Naive B cell (primary cell): ENCODE data around the gene CRABP2. TPM values are rescaled to one million over a fixed set of nuclear protein-coding genes. Genes with fewer than 3 reads are reported as not detected.

Source experiments
- ATAC-seq, 2 donors: fragments of 150-1000 bp; cut with Tn5 transposase; 2 replicates each; pipeline ENCODE4 v1.10.0; 2021; ENCODE audit warnings: low read depth in 2 of 2, mild to moderate bottlenecking in 2 of 2, moderate library complexity in 2 of 2
- DNase-seq: peaks from one replicate; pipeline ENCODE4 v3.0.0; 2022
- H3K27ac Mint-ChIP-seq, 6 donors: one replicate each; pipeline ENCODE4 v1.8.0; 2020 to 2022; ENCODE audit warnings: mild to moderate bottlenecking in 6 of 6, mixed read lengths in 6 of 6, moderate library complexity in 5 of 6, inconsistent platforms in 2 of 6
- H3K27me3 Mint-ChIP-seq, 3 donors: one replicate each; pipeline ENCODE4 v1.8.0; 2021 to 2022; ENCODE audit warnings: mixed read lengths in 3 of 3, mild to moderate bottlenecking in 1 of 3
- H3K36me3 Mint-ChIP-seq, 2 donors: one replicate each; pipeline ENCODE4 v1.8.0; 2020 to 2022; ENCODE audit warnings: mixed read lengths in 2 of 2, inconsistent platforms in 1 of 2, mild to moderate bottlenecking in 1 of 2
- H3K4me1 Mint-ChIP-seq, 3 donors: one replicate each; pipeline ENCODE4 v1.8.0; 2020 to 2022; ENCODE audit warnings: mixed read lengths in 3 of 3, inconsistent platforms in 1 of 3, mild to moderate bottlenecking in 1 of 3, moderate library complexity in 1 of 3
- H3K4me3 Mint-ChIP-seq, 8 donors: one replicate each; pipeline ENCODE4 v1.8.0; 2020 to 2022; ENCODE audit warnings: mild to moderate bottlenecking in 8 of 8, mixed read lengths in 8 of 8, moderate library complexity in 8 of 8, inconsistent platforms in 2 of 8
- H3K9me3 Mint-ChIP-seq, 7 donors: one replicate each; pipeline ENCODE4 v1.8.0; 2020 to 2022; ENCODE audit warnings: mixed read lengths in 7 of 7, mild to moderate bottlenecking in 5 of 7, inconsistent platforms in 2 of 7, moderate library complexity in 1 of 7
- polyA plus RNA-seq, 6 donors: library from polyadenylated mRNA; unstranded; fragments of 300-500 nt; fragmentation: Illumina TruSeq; gene quantifications; one replicate each; pipeline ENCODE4 v1.2.3, GENCODE V29; 2021; ENCODE audit warnings: low read depth in 6 of 6

The CRABP2 gene
- polyA plus RNA-seq, 6 donors from 2014 or later, result 0.29 TPM; not detected in 5

- peaks cover 18 to 32% (median 26%) of the 10 kb centered on the region in 3 donors for H3K4me1 Mint-ChIP-seq
- DNase-seq (no peak), ATAC-seq (no peak)
- peak overlapping the region in 2 of 8 donors; percentile 15 to 41 for H3K4me3 Mint-ChIP-seq
- H3K36me3 Mint-ChIP-seq, result peaks cover 0 to 15% of the 10 kb centered on the region in 2 donors
- peak overlapping the region in 1 of 6 donors; percentile 59 for H3K27ac Mint-ChIP-seq
- H3K27me3 Mint-ChIP-seq, result peaks cover 48 to 70% (median 60%) of the 10 kb centered on the region in 3 donors
- no peaks in the 10 kb centered on the region for H3K9me3 Mint-ChIP-seq
Observed at GRCh38 chr1:156689953-156690674, 15.3 kb downstream of the CRABP2 start.

GRCh38 chr1:156689035-156689952 lies 16.1 kb downstream of the CRABP2 start:
- peaks cover 49 to 72% (median 61%) of the 10 kb centered on the region in 3 donors for H3K27me3 Mint-ChIP-seq
- no peak overlapping the region for H3K4me3 Mint-ChIP-seq
- H3K4me1 Mint-ChIP-seq, result peaks cover 18 to 32% (median 26%) of the 10 kb centered on the region in 3 donors
- ATAC-seq (peak; percentile 95), DNase-seq (peak; percentile 70)
- H3K36me3 Mint-ChIP-seq, result peaks cover 0 to 9% of the 10 kb centered on the region in 2 donors
- no peaks in the 10 kb centered on the region for H3K9me3 Mint-ChIP-seq
- peak overlapping the region in 1 of 6 donors; percentile 40 for H3K27ac Mint-ChIP-seq

DNA sequence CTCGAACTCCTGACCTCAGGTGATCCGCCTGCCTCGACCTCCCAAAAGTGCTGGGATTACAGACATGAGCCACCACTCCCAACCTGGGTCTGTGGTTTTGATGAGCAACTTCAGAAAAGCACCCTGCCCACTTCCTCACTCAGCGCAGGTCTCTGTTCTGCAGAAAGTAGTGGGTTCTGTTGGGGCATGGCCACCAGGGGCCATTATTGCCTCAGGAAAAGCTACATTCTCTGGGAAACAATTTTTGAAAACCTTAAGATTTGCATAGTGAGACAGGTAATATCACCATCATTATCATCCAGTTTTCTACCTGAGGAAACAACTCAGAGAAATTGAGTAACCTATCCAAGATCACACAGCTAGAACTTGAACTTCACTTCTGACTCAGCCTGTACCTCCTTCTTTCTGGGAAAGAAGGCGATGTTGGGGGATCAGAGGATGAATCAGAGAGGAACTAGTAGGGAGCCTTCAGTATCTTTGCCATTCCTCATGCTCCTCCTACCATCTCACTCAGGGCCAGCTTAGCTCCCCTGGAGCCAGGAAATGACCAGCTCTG lies 21.1 kb downstream of the CRABP2 start:
- Mint-ChIP-seq H3K27me3 (peaks cover 51 to 68% (median 54%) of the 10 kb centered on the region in 3 donors), H3K36me3 (peaks cover 0 to under 1% of the 10 kb centered on the region in 2 donors), H3K4me3 (peak overlapping the region in 1 of 8 donors; percentile 39), H3K27ac (no peak overlapping the region), H3K9me3 (no peaks in the 10 kb centered on the region), H3K4me1 (peaks cover 11 to 25% (median 22%) of the 10 kb centered on the region in 3 donors)
- peak in 1 of 2 donors; percentile 34 for ATAC-seq
- DNase-seq, result no peak

- Mint-ChIP-seq H3K36me3 (peaks cover 5 to 7% of the 10 kb centered on the region in 2 donors), H3K4me1 (peaks cover 20 to 31% (median 30%) of the 10 kb centered on the region in 3 donors), H3K27me3 (peaks cover 55 to 76% (median 60%) of the 10 kb centered on the region in 3 donors), H3K27ac (peak overlapping the region in 1 of 6 donors; percentile 23), H3K9me3 (no peaks in the 10 kb centered on the region), H3K4me3 (peak overlapping the region in 4 of 8 donors; percentile 2 to 31 (median 24))
- ATAC-seq, result peak; percentile 52 to 77
- DNase-seq, result no peak
Observed at GRCh38 chr1:156682166-156682890, 23.1 kb downstream of the CRABP2 start.

DNA sequence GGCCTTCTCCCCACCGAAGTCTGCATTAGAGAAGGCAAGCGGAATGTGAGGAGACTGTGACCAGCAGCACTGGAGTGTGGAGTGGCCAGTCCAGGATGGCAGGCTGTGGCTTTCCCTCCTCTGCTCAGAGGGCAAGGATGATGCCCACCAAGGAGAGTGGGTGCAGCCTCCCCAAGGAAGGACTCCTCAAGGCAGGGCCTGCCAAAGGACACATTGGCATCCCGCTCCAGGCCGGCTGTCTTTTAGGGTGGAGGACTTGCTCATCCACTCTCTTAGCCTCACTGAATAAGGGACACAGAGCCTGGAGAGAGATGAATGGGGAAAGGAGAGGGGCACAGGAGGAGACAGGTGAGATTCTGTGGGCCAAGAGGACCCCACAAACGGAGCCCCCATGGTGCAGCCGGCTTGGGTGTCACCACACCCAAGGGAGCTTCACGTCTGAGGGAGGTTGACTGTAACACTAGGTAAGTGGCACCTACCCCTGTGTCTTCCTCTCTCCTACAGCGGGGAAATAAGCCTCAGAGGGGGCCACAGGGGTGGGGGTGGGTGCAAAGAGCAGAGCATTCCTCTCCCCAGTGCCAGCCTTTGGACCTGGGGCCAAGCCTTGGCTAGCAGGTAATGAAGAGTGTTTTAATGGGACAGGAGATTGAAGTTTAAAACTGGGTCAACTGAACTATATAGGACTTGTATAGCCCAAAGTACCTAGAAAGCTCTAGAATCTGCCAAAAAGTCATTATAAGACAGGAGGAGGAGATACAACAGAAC lies 24.0 kb downstream of the CRABP2 start:
- H3K27me3 Mint-ChIP-seq, result peaks cover 55 to 81% (median 66%) of the 10 kb centered on the region in 3 donors
- ATAC-seq, result no peak

GRCh38 chr1:156680056-156680455 lies 25.3 kb downstream of the CRABP2 start:
- H3K36me3 Mint-ChIP-seq, result peaks cover 5 to 7% of the 10 kb centered on the region in 2 donors
- peak overlapping the region in 1 of 6 donors; percentile 53 for H3K27ac Mint-ChIP-seq
- no peak for DNase-seq
- no peak for ATAC-seq
- H3K4me3 Mint-ChIP-seq, result no peak overlapping the region
- peaks cover 48 to 88% (median 74%) of the 10 kb centered on the region in 3 donors for H3K27me3 Mint-ChIP-seq
- H3K9me3 Mint-ChIP-seq, result no peaks in the 10 kb centered on the region
- peaks cover 25 to 36% (median 33%) of the 10 kb centered on the region in 3 donors for H3K4me1 Mint-ChIP-seq

More for the DNA sequence above, 24.0 kb downstream of the CRABP2 start:
- peaks cover 5 to 7% of the 10 kb centered on the region in 2 donors for H3K36me3 Mint-ChIP-seq
- peak overlapping the region in 1 of 8 donors; percentile 2 for H3K4me3 Mint-ChIP-seq
- no peak for DNase-seq
- H3K27ac Mint-ChIP-seq, result peak overlapping the region in 2 of 6 donors; percentile 25 to 77
- H3K4me1 Mint-ChIP-seq, result peaks cover 25 to 36% (median 33%) of the 10 kb centered on the region in 3 donors
- no peaks in the 10 kb centered on the region for H3K9me3 Mint-ChIP-seq

GRCh38 chr1:156677616-156678596 lies 27.5 kb downstream of the CRABP2 start:
- Mint-ChIP-seq H3K9me3 (no peaks in the 10 kb centered on the region), H3K36me3 (peaks cover 5 to 7% of the 10 kb centered on the region in 2 donors), H3K4me1 (peaks cover 25 to 28% (median 27%) of the 10 kb centered on the region in 3 donors), H3K27ac (peak overlapping the region in 4 of 6 donors; percentile 9 to 90 (median 54)), H3K4me3 (peak overlapping the region in 7 of 8 donors; percentile 35 to 71 (median 64)), H3K27me3 (peaks cover 42 to 88% (median 72%) of the 10 kb centered on the region in 3 donors)
- peak; percentile 36 for DNase-seq
- peak in 1 of 2 donors; percentile 35 for ATAC-seq

DNA sequence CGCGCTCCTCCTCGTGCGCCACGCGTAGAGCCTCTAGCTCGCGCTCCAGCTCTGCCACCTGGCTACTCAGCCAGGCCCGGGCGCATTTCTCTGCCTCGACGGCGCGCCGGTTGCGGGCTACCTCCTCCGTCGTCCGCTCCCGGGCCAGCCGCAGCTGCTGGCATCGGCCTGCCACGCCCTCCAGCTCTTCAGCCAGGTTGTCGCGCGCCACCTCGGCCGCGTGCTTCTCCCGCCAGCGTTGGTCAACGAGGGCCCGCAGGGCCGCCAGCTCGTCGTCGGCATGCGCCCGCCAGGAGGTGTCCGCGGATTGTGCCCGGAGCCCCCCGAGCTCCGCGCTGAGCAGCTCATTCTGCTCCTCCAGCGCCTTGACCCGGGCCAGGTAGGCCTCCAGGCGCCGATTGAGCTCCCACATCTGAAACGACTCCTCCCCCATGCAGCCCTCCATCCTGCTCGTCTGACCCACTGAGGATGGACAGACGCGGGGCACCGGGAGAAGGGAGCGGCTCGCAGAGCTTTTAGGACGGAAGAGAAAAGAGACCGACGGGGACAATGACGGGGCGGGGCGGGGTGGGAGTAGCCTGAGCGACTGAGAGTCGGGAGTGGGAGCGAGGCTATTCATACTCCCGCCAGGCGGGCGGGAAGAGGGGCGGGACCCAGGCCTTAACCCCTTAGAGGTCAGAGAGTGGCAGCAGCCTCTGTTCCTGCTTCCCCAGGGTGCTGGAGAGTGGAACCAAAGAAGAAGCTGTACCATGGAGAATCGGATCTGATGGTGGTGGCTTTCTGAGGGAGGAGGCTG lies 28.4 kb downstream of the CRABP2 start, which contains the start of gene NES:
NES (minus strand) TSS at position 588 of the 796 bp plus-strand sequence; CDS start at position 445, 143 bp downstream.
- no peak for DNase-seq
- Mint-ChIP-seq H3K4me1 (peaks cover 18 to 23% (median 19%) of the 10 kb centered on the region in 3 donors), H3K27me3 (peaks cover 49 to 93% (median 80%) of the 10 kb centered on the region in 3 donors), H3K9me3 (no peaks in the 10 kb centered on the region), H3K27ac (peak within 1 kb of the TSS in 4 of 6 donors; percentile 9 to 90 (median 49)), H3K4me3 (peak within 1 kb of the TSS; percentile 52 to 72 (median 66)), H3K36me3 (peaks cover 5 to 7% of the 10 kb centered on the region in 2 donors)
- ATAC-seq, result no peak

GRCh38 chr1:156676114-156676819 lies 29.1 kb downstream of the CRABP2 start:
- peaks cover 51 to 93% (median 83%) of the 10 kb centered on the region in 3 donors for H3K27me3 Mint-ChIP-seq
- ATAC-seq (no peak), DNase-seq (no peak)
- H3K9me3 Mint-ChIP-seq, result no peaks in the 10 kb centered on the region
- H3K36me3 Mint-ChIP-seq, result peaks cover 5 to 13% of the 10 kb centered on the region in 2 donors
- H3K4me1 Mint-ChIP-seq, result peaks cover 14 to 17% (median 16%) of the 10 kb centered on the region in 3 donors
- H3K4me3 Mint-ChIP-seq, result peak overlapping the region in 1 of 8 donors; percentile 24
- H3K27ac Mint-ChIP-seq, result no peak overlapping the region
